Myocyte (in vitro differentiated cells): ENCODE measurements around the gene NCOA5. TPM values are rescaled to one million over a fixed set of nuclear protein-coding genes. Genes with fewer than 3 reads are reported as not detected.
"Not testable (repeated sequence)": the region's sequence is repeated elsewhere in the genome, so short reads cannot be mapped to it uniquely, and the experiment has no call there.

Experiments used
- DNase-seq: peaks from one replicate; pipeline ENCODE4 v3.0.0-alpha.2; 2012; ENCODE audit warnings: low read depth
- total RNA-seq: library from RNA; depleted of rRNA; stranded (reverse); fragments of >200 nt; gene quantifications from 2 replicates; pipeline ENCODE4 v1.2.3, GENCODE V29; 2014

The NCOA5 gene
- total RNA-seq, 1 donor from 2014 or later = 22.9 TPM

DNA sequence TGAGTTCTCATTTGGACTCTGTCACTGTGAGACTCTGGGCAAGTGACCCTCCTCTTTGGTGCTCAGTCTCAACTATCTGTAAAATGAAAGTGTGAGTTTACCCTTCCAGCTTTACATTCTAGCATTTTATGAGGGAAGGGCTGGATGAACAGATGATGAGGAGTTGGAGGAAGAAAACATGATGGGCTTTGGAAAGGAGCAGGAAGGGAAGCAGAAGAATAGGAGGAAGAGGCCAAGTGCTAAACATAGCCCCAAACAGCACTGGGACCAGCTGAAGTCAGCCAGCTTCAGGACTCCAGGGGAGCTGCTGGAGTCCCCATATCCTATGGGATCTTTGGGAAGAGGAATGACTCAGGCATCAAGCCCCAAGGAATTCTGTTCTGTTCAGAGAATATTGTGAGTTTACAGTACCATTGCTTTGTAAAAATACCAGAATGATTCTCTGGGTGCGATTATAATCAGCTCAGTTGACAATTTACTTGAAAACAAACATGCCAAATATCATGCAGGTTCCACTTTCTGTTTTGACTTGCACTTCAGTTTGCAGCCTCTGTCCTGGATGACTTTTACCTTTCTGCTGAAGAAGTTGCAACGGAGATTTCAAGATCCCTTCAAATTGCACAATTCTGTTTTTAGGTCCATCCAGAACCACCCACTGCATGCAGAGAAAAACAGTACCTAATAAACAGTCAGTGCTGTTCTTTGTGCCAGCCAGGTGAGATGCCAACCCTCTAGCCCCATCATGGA, 31.6 kb upstream of the NCOA5 start:
- DNase-seq = no peak

DNA sequence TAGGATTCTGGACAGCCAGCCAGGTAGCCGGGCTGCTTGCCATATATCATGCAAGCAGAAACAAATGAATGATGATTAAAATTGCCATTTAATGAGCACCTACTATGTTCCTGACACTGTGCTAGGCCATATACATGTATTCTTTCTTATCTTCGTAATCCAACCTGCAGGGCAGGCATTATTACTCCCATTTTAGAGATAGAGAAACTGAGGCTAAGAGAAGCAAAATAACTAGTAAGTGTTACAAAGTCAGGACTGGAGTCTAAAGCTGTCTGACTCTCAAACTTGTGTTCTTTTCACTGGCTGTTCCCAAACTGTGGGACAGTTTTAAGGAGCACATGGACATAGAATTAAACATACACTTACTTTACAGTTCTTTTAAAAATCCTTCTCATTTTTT, 30.4 kb upstream of the NCOA5 start:
- no peak for DNase-seq

DNA sequence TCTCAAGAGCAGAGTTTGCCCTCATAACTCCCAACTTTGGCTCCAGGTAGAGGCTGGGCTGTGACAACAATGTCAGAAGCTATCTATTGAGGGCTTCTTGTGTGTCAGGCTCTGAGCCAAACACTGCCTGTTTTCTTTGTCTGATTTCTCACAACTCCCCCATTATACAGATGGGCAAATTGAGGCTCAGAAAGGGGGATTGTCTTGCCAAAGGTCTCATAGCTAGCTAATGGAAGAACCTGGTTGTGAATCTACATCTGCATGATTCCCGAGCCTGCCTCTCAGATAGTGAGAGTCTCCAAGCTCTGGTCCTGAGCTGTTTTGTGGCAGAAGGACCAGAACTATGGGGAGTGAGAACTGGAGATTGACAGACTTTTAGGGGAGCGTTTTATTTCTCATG, 29.8 kb upstream of the NCOA5 start:
- no peak for DNase-seq

DNA sequence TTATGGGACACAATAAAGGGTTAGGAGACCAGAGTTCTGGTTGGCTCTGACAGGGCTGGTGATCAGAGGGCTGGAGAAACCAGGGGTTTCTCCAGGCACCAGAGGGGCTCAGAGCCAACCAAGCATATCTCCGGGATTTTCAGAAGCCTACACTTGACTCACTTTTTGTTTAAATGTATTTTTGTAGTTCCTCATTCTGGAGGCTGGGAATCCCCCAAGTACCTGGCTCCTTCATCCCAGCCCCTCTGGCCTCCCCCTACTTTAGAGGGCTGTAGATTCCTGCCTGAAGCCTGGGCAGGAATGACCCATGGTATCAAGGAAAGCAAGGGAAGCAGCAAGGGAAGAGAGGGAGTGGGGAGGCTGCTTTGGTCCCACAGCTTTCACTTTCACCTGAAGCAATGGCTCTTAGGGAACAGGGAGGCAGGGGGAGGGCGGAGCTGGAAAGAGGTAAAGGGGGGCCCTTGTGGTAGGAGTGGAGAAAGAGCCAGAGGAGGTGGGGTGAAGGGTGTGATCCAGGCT, 29.3 kb upstream of the NCOA5 start:
- no peak for DNase-seq

DNA sequence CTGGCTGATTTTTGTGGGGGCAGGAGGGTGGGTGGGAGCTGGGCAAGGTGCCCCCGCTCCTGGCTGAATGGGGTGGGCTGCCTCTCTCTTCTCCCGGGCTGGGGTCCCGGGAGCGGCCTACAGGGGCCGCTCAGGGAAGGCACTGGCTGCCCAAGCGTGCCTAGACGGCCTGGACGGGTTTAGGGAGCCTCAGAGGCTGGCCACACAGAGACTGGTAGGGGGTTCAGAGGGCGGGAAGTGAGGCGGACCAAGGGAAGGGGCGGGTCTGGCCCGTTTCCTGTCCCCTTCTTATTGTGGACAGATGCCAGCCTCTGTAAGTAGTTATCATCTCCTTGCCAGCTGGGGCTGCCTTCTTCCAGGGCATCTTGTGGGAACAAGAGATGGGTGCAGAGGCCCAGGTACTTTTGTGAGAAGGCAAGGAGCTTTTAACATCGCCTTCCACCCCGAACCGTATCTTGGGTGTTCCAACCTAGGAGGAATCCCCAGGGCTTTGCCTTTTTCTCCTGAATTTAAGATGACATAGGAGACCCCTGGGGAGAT, 28.8 kb upstream of the NCOA5 start:
- no peak for DNase-seq

DNA sequence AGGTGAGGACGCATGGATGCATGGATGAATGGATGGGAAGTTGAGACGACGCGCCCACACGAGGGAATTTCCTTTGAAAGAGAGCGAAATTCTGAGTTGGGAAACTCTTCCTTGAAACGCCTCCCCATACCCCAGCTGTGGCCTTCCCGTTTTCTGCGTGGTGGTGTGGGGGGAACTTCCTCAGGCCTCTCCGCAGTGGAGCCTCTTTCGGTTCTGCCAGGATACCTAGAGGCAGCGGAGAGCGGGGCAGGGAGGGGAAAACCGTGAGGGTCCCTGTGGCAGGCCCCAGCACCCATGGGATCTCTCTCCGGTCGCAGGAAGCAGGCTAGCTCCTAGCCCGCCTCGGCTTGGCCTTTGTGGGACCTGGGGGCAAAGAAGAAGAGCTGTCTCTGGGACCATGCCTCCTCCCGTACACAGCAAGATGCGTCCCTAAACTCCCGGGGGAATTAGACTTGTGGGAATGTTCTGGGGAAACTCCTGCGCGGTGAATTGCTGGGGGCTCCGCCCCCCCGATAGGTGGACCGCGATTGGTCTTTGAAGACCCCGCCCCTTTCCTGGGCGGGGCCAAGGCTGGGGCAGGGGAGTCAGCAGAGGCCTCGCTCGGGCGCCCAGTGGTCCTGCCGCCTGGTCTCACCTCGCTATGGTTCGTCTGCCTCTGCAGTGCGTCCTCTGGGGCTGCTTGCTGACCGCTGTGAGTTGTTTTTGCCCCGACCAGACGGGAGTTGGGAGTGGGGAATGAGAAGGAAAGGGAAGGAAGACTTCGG, 28.1 kb upstream of the NCOA5 start, which contains the start of gene CD40:
Gene CD40 (plus strand): TSS at position 611 of the 764 bp plus-strand sequence. CDS start 30 bp downstream, at position 641.
- DNase-seq = peak; percentile 22

DNA sequence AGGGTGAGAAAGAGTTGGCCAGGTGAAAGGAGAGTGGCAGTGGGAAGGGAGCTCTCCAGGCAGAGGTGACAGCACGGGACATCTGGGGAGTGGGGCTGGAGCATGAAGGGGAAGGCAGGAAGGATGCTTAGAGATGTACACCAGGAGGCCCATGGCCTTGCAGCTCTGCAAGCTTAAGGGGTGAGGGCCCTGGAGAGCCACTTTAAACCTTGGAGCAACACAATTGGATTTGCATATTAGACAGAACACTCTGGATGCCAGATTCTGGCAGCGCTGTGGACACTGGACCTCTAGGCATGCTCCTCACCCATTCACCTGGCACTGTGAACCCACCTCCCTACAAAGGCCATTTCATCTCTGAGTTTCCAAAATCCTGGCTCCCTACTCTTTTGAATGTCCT, 24.7 kb upstream of the NCOA5 start:
- DNase-seq = no peak

DNA sequence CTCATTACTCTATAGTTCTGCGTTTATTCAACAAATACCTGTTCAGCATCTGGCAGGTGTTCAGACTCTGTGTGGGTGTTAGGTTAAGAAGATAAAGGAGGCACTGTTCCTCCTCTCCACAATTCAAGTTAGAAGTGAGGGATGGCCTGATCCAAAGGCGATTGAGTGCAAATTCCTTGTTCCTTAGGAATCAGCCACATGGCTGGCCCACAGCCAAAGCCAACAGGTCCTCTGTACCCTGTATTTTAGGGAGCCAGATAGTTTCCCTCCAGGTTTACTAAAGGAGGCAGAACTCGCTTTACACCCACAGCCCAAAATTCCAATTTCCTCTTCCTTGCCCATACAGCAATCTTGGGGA, 23.3 kb upstream of the NCOA5 start:
- DNase-seq = no peak

DNA sequence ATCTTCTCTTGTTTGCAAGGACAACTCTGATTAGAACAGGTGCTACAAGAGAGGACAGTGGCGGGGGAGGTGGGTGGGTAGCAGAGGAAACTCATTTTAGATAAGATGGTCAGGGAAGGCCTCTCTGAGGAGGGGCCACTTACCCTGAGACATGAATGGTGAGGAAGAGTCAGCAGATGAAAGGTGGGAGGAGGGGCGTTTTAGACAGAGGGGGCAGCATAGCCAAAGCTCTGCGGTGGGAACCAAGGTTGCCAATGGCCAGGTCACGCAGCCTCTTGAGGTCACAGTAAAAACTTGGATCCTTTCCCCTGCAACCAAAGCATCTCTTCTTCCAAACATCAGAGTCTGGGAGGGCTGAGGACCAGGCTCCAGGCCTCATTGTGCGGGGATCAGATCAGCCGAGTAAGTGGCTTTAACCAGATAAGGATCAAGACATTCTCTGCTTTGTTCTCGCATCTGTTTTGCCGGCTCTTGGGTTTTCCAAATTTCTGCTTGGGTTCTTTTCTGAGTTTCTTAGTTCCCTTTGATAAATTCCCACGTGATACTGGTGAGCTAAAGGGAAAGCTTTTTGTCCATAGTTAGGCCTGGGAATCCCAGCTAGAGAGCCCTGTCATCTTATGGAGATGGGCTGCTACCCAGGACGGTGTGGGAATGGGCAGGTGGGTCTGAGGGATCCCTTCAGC, 22.8 kb upstream of the NCOA5 start:
- DNase-seq = no peak

DNA sequence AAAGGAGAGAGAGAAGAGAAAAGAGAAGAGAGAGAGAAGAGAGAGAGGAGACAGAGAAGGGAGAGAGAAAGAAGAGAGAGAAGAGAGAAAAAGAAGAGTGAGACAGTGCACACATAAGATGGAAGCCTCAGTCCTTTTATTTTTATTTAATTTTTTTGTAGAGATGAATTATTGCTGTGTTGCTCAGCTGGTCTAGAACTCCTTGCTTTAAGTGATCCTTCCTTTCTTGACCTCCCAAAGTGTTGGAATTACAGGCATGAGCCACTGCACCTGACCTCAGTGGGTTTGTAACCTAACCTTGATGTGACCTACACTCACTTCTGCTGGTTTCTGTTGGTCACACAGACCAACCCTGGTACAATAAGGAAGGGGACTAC, 22.1 kb upstream of the NCOA5 start:
- no peak for DNase-seq

DNA sequence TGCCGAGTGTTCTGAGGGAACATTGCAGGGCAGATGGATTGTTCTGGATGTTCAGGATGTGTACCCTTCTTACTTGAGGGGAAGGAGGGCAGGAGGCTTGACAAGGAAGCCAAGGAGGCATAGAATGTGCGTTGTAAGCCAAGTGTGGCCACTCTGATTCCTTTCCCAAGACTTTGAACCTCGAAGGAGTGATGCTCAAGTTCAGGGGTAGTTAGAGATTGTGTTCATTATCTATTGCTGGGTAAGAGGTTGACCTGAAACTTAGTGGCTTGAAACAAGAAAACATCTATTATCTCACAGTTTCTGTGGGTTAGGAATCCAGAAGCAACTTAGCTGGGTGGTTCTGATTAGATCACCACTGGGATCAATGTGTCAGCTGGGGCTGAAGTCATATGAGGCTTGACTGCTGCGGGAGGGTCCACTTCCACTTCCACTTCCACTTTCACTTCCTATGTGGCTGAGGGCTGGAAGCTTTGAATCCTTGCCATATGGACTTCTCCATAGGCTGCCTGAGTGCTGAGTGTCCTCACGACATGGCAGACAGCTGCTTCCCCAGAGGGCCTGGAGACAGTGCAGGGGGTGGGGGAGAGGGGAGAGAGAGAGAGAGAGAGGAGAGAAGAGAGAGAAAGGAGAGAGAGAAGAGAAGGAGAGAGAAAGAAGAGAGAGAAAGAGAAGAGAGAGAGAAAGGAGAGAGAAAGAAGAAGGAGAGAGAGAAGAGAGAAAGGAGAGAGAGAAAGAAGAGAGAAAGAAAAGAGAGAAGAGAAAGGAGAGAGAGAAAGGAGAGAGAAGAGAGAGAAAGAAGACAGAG, 21.5 kb upstream of the NCOA5 start:
- peak; percentile 9 for DNase-seq

DNA sequence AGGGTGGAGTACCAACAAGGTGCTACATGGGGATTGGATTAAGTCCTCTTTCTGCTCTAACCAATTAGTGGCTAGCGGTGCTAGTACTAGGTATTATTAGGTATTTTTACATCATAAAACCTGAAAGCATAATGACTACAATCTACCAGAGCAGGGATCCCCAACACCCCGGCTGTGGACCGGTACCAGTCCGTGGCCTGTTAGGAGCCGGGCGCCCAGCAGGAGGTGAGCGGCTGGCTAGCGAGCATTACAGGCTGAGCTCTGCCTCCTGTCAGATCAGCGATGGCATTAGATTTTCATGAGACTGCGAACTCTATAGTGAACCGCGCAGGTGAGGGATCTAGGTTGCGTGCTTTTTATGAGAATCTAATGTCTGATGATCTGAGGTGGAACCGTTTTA, 19.2 kb upstream of the NCOA5 start:
- no peak for DNase-seq

DNA sequence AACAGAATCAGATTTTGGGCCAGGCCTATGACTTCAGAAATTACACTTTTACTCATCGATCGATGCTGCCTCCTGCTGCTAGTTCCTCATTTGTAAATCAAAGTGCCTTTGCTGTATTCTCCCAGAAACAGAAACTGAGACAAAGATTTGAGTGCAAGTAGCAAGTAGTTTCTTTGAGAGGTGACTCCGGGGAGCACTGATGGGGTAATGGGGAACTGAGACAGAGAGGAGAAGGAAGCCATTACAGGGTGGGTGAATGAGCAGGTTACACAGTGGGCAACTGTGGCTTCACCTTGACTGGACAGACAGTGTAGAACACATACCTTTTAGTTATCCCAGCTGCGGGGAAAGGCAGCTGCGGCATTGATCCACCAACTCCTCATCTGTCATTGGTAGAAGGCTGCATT, 18.7 kb upstream of the NCOA5 start:
- DNase-seq = no peak

DNA sequence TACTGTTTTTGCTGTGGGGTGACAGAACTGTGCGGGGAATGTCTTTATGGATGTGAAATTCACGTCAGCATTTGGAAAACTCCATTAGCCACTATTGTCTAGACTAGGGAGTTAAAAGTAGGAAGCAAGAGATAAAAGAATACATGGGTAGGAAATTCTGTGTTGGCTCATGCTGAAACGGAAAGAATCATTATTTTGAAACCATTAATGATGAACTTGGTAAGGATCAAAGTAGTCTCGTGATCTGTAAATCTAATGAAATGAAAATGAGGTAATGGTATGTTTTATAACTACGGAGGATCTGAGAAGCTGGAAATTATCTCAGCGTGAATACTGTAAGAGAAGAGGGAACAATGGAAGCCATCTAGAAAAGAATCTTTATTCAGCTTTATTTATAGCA, 17.3 kb upstream of the NCOA5 start:
- DNase-seq = no peak

DNA sequence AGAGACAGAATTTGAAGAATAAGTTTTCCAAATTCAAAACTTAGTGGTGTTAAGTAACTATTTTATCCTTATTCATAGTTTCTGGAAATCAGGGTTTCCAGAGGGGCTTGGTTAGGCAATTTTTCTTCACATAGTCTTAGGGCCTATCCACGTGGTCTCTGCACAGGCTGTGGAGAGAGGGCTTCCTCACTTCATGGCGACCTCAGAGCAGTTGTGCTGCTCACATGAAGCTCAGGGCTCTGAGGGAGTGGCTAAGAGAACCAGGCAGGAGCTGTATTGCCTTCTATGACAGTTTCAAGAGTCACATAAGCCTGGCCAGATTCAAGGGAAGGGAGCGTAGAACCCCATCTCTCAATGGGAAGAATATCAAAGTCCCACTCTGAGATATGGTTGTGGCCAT, 14.5 kb upstream of the NCOA5 start:
- DNase-seq = no peak

DNA sequence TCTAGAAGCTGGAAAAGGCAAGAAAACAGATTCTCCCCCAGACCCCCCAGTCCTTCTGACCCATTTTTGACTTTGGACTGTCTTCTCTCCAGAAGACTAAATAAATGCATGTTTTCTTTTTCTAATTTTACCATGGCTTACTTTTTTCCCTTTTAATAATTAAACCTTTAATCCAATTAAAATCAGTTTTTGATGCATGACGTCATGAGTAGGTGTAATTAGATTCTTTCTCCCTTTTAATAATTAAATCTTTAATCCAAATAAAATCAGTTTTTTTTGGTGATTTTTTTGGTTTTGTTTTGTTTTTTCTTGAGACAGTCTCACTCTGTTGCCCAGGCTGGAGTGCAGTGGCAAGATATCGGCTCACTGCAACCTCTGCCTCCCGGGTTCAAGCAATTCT, 13.2 kb upstream of the NCOA5 start:
- no peak for DNase-seq

DNA sequence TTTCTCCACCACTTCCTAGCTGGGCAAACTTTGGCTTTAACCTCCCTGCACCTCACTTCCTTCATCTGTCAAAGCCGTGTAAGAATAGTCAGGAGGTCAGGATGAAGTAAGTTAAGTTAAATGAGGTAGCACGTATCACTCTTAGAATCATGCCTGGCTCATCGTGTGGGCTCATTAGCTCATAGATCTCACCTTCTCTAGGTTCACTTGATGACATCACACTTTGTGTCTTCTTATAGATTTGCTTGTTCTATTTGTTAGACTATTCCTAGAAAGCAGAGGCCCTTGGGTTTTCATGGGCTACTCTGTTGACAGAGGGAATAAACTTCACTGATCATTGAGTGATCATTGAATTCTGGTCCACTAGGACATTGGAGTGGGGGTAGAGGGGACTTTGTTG, 12.2 kb upstream of the NCOA5 start:
- no peak for DNase-seq

DNA sequence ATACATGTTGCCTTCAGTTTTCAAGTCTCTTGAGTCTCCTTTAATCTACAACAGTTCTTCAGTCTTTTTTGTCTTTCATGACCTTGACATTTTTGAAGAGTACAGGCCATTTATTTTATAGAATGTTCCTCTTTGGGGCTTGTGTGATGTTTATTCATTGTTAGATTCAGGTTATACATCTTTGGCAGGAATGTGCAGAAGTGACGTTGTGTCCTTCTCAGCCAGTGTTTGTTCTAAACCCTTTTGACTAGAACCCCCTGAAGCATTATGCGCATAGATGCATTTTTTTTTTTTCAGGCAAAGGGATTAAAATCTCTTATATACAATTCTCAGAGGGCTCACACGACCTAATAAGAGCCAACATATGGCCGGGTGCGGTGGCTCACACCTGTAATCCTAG, 11.2 kb upstream of the NCOA5 start:
- DNase-seq = no peak

DNA sequence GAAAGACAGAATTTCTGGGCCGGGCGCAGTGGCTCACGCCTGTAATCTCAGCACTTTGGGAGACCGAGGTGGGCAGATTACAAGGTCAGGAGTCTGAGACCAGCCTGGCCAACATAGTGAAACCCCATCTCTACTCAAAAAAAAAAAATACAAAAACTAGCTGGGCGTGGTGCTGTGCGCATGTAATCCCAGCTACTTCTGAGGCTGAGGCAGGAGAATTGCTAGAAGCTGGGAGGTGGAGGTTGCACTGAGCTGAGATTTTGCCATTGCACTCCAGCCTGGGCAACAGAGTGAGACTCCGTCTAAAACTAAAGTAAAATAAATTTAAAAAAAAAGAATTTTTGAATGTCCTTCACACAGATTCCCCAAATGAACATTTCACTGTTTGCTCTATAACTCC, 10.7 kb upstream of the NCOA5 start:
- not testable (repeated sequence) for DNase-seq

DNA sequence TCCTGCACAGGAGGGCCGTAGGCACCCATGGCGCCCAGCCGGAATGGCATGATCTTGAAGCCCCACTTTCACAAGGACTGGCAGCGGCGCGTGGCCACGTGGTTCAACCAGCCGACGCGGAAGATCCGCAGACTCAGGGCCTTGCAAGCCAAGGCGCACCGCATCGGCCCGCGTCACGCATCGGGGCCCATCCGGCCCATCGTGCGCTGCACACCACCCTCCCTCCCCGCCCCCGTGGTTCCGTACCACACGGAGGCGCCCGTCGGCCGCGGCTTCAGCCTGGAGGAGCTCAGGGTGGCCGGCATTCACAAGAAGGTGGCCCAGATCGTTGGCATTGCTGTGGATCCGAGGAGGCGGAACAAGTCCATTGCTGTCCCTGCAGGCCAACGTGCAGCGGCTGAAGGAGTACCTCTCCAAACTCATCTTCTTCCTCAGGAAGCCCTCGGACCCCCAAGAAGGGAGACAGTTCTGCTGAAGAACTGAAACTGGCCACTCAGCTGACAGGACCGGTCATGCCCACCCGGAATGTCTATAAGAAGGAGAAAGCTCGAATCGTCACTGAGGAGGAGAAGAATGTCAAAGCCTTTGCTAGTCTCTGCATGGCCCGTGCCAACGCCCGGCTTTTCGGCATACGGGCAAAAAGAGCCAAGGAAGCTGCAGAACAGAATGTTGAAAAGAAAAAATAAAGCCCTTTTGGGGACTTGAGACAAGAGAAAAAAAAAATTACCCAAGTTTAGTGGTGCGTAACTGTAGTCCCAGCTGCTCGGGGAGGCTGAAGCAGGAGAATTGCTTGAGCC, 9.9 kb upstream of the NCOA5 start:
- no peak for DNase-seq
